ENCODE measurements around the gene SLC2A5.
"Not testable (repeated sequence)": the region's sequence is repeated elsewhere in the genome, so short reads cannot be mapped to it uniquely, and the experiment has no call there.

SLC2A5 gene

DNA sequence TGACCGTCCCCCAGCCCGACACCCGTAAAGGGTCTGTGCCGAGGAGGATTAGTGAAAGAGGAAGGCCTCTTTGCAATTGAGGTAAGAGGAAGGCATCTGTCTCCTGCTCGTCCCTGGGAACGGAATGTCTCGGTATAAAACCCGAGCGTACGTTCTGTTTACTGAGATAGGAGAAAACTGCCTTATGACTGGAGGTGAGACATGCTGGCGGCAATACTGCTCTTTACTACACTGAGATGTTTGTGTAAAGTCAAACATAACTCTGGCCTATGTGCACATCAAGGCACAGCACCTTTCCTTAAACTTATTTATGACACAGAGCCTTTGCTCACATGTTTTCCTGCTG lies 67.2 kb downstream of the SLC2A5 start:
- H3K4me3 ChIP-seq (ENCODE audit: low read depth, low read length); H3K4me1 ChIP-seq (ENCODE audit: control insufficient read depth, insufficient read depth, low read length); H3K9me3 ChIP-seq (ENCODE audit: control insufficient read depth, insufficient read depth, low read length); H3K9ac ChIP-seq (ENCODE audit: low read depth, low read length); H3K27me3 ChIP-seq (ENCODE audit: control insufficient read depth, insufficient read depth, low read length); H3K36me3 ChIP-seq (ENCODE audit: control insufficient read depth, insufficient read depth, low read length): not testable (repeated sequence)
- H3K27ac ChIP-seq (ENCODE audit: low read depth, low read length) = peak overlapping the region; percentile 51

DNA sequence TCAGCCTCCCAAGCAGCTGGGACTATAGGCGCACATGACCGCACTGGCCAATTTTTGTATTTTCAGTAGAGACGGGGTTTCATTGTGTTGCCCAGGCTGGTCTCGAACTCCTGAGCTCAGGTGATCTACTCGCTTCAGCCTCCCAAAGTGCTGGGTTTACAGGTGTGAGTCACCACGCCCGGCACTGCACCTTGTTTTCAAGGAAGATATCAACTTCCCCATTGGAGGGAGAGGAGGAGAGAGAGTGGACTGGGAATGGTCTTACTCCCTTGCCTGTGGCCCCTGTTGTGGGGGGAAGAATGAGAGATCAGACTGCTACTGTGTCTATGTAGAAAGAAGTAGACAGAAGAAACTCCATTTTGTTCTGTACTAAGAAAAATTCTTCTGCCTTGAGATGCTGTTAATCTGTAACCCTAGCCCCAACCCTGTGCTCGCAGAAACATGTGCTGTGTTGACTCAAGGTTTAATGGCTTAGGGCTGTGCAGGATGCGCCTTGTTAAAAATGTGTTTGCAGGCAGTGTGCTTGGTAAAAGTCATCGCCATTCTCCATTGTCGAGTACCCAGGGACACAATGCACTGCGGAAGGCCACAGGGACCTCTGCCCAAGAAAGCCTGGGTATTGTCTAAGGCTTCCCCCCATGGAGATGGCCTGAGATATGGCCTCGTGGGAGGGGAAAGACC lies 67.8 kb downstream of the SLC2A5 start:
- peak overlapping the region; percentile 51 for H3K27ac ChIP-seq (ENCODE audit: low read depth, low read length)
- not testable (repeated sequence) for H3K4me3 ChIP-seq (ENCODE audit: low read depth, low read length); H3K36me3 ChIP-seq (ENCODE audit: control insufficient read depth, insufficient read depth, low read length); H3K4me1 ChIP-seq (ENCODE audit: control insufficient read depth, insufficient read depth, low read length); H3K27me3 ChIP-seq (ENCODE audit: control insufficient read depth, insufficient read depth, low read length); H3K9me3 ChIP-seq (ENCODE audit: control insufficient read depth, insufficient read depth, low read length); H3K9ac ChIP-seq (ENCODE audit: low read depth, low read length)

DNA sequence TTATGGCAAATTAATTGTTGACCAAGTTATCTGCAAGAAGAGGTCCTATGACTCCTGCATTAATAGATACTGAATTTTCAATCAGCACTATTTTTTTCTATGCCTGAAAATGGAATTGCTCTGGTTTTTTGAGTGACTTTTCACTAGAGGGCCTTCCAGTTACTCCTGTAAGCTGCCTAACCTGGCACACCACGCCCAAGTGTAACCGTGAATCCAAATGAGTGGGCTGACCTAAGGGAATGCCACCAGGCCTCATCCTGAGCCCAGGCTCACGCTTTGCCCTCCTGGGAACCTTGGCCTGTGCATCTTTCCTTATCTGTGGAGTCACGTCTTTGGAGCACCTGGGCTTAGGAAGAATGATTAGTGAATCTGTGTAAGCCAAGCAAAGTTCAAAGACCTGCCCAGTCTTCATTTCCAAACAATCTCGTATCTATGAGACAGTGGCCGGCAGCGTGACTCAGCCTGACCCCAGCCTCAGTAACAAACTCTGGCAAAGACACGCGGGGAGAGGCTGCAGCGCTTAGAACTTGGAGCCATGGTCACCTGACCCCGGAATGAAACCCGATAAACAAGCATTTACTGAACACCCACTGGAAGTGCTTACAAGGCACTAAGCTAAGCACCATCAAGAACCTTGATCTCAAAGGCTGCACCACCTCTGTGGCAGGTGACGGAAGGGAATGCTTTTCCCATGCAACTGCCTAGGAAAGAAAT lies 75.3 kb downstream of the SLC2A5 start:
- not testable (repeated sequence) for H3K36me3 ChIP-seq (ENCODE audit: control insufficient read depth, insufficient read depth, low read length); H3K9ac ChIP-seq (ENCODE audit: low read depth, low read length); H3K27me3 ChIP-seq (ENCODE audit: control insufficient read depth, insufficient read depth, low read length); H3K4me3 ChIP-seq (ENCODE audit: low read depth, low read length); H3K27ac ChIP-seq (ENCODE audit: low read depth, low read length); H3K9me3 ChIP-seq (ENCODE audit: control insufficient read depth, insufficient read depth, low read length); H3K4me1 ChIP-seq (ENCODE audit: control insufficient read depth, insufficient read depth, low read length)

DNA sequence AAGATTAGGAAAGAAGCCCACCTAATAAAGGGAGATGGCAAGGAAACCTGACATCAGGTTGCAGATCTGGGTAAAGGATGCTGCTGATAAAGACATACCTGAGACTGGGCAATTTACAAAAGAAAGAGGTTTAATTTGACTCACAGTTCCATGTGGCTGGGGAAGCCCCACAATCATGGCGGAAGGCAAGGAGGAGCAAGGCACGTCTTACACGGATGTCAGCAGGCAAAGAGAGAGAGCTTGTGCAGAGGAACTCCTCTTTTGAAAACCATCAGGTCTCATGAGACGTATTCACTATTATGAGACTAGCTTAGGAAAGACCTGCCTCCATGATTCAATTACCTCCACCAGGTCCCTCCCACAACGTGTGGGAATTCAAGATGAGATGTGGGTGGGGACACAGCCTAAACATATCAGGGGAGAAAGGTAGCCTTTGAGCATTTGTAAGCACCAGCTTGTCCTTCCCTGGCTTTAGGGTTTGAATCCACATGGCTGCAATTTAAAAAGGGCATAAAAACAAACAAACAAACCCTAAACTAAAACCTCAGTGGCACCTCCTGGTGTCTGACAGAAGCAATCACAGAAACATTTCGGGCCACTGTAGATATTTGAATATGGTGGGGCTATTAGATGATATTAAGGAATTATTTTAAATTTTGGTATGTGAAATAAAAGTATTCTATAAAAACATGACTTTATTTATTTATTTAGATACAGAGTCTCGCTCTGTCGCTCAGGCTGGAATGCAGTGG lies 76.3 kb downstream of the SLC2A5 start:
- Histone ChIP-seq H3K27me3 (ENCODE audit: control insufficient read depth, insufficient read depth, low read length) (no peaks in the 10 kb centered on the region), H3K27ac (ENCODE audit: low read depth, low read length) (no peak overlapping the region), H3K9me3 (ENCODE audit: control insufficient read depth, insufficient read depth, low read length) (no peaks in the 10 kb centered on the region), H3K9ac (ENCODE audit: low read depth, low read length) (no peak overlapping the region), H3K4me1 (ENCODE audit: control insufficient read depth, insufficient read depth, low read length) (no peaks in the 10 kb centered on the region), H3K4me3 (ENCODE audit: low read depth, low read length) (no peak overlapping the region), H3K36me3 (ENCODE audit: control insufficient read depth, insufficient read depth, low read length) (no peaks in the 10 kb centered on the region)

DNA sequence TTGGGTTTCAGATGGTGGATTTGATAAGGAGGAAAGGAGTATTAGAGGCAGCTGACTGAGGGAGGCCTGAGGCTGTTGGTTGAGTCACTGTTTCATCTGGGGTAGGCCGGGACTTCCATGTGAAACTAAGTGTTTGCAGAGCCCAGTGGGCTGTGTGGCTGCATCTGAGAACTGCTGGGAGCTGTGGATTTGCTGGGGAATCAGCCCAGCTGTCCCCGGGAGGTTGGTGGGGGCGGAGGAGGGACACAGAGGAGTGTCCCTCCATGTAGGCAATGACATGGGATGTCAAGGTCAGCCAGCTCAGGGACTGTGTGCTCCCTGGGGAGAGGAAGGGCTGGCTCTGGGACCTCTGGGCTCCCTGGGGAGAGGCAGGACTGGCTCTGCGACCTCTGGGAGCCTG lies 79.6 kb downstream of the SLC2A5 start:
- no peaks in the 10 kb centered on the region for H3K27me3 ChIP-seq (ENCODE audit: control insufficient read depth, insufficient read depth, low read length)
- H3K9me3 ChIP-seq (ENCODE audit: control insufficient read depth, insufficient read depth, low read length) = no peaks in the 10 kb centered on the region
- H3K9ac ChIP-seq (ENCODE audit: low read depth, low read length) = no peak overlapping the region
- no peak overlapping the region for H3K27ac ChIP-seq (ENCODE audit: low read depth, low read length)
- no peaks in the 10 kb centered on the region for H3K36me3 ChIP-seq (ENCODE audit: control insufficient read depth, insufficient read depth, low read length)
- H3K4me1 ChIP-seq (ENCODE audit: control insufficient read depth, insufficient read depth, low read length) = 0 out of 2 replicates have a peak, but pooled peaks cover 4% of the 10 kb centered on the region
- H3K4me3 ChIP-seq (ENCODE audit: low read depth, low read length) = no peak overlapping the region

DNA sequence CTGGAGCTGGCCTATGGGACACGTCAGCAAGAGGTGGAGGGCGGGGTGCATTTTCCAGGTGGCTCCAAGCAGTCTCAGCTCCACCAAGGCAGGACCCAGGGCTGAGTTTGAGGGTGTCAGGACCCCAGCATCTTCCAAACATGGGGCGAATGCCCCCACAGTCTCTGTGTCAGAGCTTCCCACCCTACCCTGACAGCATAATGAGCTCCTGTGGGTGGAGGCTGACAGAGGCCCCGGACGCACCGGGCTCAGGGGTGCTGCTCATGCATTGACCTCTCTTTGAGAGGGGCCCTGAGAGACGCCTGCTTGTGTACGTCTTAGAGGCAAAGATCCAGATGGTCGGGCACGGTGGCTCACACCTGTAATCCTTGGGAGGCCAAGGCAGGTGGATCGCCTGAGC lies 80.4 kb downstream of the SLC2A5 start:
- no peak overlapping the region for H3K9ac ChIP-seq (ENCODE audit: low read depth, low read length)
- no peaks in the 10 kb centered on the region for H3K36me3 ChIP-seq (ENCODE audit: control insufficient read depth, insufficient read depth, low read length)
- 0 out of 2 replicates have a peak, but pooled peaks cover 4% of the 10 kb centered on the region for H3K4me1 ChIP-seq (ENCODE audit: control insufficient read depth, insufficient read depth, low read length)
- H3K4me3 ChIP-seq (ENCODE audit: low read depth, low read length) = no peak overlapping the region
- H3K27me3 ChIP-seq (ENCODE audit: control insufficient read depth, insufficient read depth, low read length) = no peaks in the 10 kb centered on the region
- no peak overlapping the region for H3K27ac ChIP-seq (ENCODE audit: low read depth, low read length)
- H3K9me3 ChIP-seq (ENCODE audit: control insufficient read depth, insufficient read depth, low read length) = no peaks in the 10 kb centered on the region

DNA sequence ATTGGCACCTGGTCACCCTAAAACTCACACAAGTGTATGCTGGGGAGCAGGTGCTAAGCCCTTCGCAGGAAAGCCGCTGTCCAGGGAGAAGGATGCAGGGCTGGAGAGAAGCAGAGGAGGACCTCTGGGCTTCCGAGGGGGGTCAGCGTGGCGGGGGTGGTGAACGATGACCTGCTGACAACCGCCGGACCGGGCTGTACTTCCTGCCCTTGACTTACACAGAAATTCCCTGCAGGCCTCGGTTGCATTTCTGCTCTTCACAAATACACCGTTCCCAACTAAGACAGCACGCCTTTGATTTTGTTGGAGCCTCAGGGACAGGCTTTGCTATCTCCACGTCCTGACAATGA lies 80.8 kb downstream of the SLC2A5 start:
- H3K36me3 ChIP-seq (ENCODE audit: control insufficient read depth, insufficient read depth, low read length) = no peaks in the 10 kb centered on the region
- H3K27ac ChIP-seq (ENCODE audit: low read depth, low read length) = no peak overlapping the region
- H3K9me3 ChIP-seq (ENCODE audit: control insufficient read depth, insufficient read depth, low read length) = no peaks in the 10 kb centered on the region
- no peak overlapping the region for H3K4me3 ChIP-seq (ENCODE audit: low read depth, low read length)
- no peaks in the 10 kb centered on the region for H3K27me3 ChIP-seq (ENCODE audit: control insufficient read depth, insufficient read depth, low read length)
- no peak overlapping the region for H3K9ac ChIP-seq (ENCODE audit: low read depth, low read length)
- H3K4me1 ChIP-seq (ENCODE audit: control insufficient read depth, insufficient read depth, low read length) = 0 out of 2 replicates have a peak, but pooled peaks cover 4% of the 10 kb centered on the region

DNA sequence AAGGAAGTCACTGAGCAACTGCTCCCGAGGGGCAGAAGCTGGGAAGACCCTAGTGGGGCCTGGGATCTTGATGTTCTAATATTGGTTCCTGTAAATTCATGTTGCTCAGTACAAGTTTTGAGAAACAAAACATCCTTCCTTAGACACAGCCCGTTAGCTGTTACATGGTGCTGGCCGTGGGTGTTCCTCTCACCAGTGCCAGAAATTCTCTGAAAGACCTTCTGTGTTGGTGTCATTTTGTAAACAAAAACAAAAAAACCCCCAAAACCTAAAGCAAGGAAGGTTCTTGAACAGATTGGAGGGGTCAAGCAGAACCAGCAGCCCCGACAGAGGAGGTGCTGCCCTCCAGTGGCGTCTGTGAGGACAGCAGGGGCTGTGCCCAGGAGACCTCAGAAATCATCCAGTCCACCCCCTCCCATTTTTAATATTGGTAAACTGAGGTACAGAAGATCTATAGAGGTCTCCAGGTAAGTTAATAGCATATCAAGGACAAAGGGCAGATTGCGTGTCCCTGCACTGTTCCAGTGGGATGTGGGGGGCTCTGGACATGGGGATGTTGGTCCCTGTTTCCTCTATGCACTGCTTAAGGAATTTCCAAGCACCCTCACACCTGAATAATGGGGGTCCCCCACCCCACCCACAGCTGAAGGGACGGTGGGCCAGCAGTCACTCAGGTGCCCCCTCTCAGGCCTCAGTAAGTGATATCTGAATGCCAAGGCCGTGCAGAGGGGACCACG lies 81.4 kb downstream of the SLC2A5 start:
- Histone ChIP-seq H3K27ac (ENCODE audit: low read depth, low read length) (peak overlapping the region; percentile 35), H3K9ac (ENCODE audit: low read depth, low read length) (no peak overlapping the region), H3K9me3 (ENCODE audit: control insufficient read depth, insufficient read depth, low read length) (no peaks in the 10 kb centered on the region), H3K27me3 (ENCODE audit: control insufficient read depth, insufficient read depth, low read length) (no peaks in the 10 kb centered on the region), H3K4me3 (ENCODE audit: low read depth, low read length) (no peak overlapping the region), H3K36me3 (ENCODE audit: control insufficient read depth, insufficient read depth, low read length) (no peaks in the 10 kb centered on the region), H3K4me1 (ENCODE audit: control insufficient read depth, insufficient read depth, low read length) (0 out of 2 replicates have a peak, but pooled peaks cover 4% of the 10 kb centered on the region)

DNA sequence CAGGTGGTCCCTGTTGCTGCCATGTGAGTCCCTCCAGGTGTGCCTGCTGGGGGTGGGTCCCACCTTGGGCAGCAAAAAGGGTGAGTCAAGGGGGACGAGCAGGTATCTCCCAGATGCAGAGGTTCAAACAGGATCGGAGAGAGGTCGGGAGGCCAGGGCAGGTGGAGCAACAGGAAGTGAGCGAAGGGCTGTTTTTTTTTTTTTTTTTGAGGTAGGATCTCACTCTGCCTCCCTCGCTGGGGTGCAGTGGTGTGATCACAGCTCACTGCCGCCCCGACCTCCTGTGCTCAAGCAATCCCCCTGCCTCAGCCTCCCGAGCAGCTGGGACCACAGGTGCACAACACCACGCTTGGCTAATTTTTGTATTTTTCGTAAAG lies 82.6 kb downstream of the SLC2A5 start:
- Histone ChIP-seq H3K4me1 (ENCODE audit: control insufficient read depth, insufficient read depth, low read length) (0 out of 2 replicates have a peak, but pooled peaks cover 4% of the 10 kb centered on the region), H3K9me3 (ENCODE audit: control insufficient read depth, insufficient read depth, low read length) (no peaks in the 10 kb centered on the region), H3K9ac (ENCODE audit: low read depth, low read length) (no peak overlapping the region), H3K36me3 (ENCODE audit: control insufficient read depth, insufficient read depth, low read length) (no peaks in the 10 kb centered on the region), H3K27me3 (ENCODE audit: control insufficient read depth, insufficient read depth, low read length) (no peaks in the 10 kb centered on the region), H3K4me3 (ENCODE audit: low read depth, low read length) (no peak overlapping the region), H3K27ac (ENCODE audit: low read depth, low read length) (no peak overlapping the region)

DNA sequence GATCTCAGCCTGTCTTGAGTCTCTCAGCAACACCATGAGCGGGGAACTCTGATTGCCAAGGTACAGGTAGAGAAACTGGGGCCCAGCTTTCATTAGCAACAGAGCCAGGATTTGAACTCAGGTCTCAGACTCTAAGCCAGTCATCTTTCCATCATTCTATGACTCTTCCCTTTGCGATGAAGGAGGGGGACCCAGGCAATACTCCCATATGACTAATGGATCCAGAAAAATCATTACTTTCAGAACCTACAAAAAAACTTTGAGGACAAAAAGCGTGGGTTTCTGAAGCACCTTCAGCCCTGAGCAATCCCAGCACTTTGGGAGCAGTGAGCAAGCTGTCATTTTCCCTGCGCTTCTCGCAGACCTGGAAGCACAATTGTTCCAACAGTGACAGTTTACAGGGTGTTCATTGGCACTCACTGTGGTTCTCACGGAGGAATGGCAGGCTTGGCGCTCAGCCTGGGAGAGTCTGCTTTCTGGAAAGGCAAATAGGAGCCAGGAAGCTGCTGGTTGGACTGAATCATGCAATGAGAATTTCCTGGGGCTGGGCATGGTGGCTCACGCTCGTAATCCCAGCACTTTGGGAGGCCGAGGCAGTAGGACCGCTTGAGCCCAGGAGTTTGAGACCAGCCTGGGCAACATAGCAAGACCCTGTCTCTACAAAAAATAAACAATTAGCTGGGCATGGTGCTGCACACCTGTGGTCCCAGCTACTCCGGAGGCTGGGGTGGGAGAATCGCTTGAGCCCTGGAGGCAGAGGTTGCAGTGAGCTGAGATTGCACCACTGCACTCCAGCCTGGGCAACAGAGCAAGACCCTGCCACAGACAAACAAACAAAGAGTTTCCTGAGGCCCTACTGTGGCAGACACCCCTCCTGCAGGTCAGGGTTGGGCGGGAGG lies 83.3 kb downstream of the SLC2A5 start:
- H3K27me3 ChIP-seq (ENCODE audit: control insufficient read depth, insufficient read depth, low read length) = no peaks in the 10 kb centered on the region
- H3K9me3 ChIP-seq (ENCODE audit: control insufficient read depth, insufficient read depth, low read length) = no peaks in the 10 kb centered on the region
- 0 out of 2 replicates have a peak, but pooled peaks cover 4% of the 10 kb centered on the region for H3K4me1 ChIP-seq (ENCODE audit: control insufficient read depth, insufficient read depth, low read length)
- no peak overlapping the region for H3K9ac ChIP-seq (ENCODE audit: low read depth, low read length)
- no peak overlapping the region for H3K27ac ChIP-seq (ENCODE audit: low read depth, low read length)
- no peak overlapping the region for H3K4me3 ChIP-seq (ENCODE audit: low read depth, low read length)
- no peaks in the 10 kb centered on the region for H3K36me3 ChIP-seq (ENCODE audit: control insufficient read depth, insufficient read depth, low read length)
